Subcutaneous adipose tissue (tissue), 4 donors: ENCODE results near the gene SSU72. TPM values are rescaled to one million over a fixed set of nuclear protein-coding genes. Genes with fewer than 3 reads are reported as not detected.

ENCODE experiments used
- total RNA-seq, 4 donors: library from RNA; depleted of rRNA; stranded (reverse); fragments of >200 nt; gene quantifications; one replicate each; pipeline ENCODE4 v1.1.0, GENCODE V29; 2016
- TF ChIP-seq, protein P1 (sequence below): fragments of 450-650 bp; IDR thresholded peaks from one replicate; pipeline ENCODE4 v1.5.1; 2016; ENCODE audit warnings: low read depth, mild to moderate bottlenecking, control low read depth, antibody characterized with exemption, moderate library complexity

SSU72 gene
- total RNA-seq, 4 donors from 2014 or later, result 76.0 to 138 (median 110) TPM

DNA sequence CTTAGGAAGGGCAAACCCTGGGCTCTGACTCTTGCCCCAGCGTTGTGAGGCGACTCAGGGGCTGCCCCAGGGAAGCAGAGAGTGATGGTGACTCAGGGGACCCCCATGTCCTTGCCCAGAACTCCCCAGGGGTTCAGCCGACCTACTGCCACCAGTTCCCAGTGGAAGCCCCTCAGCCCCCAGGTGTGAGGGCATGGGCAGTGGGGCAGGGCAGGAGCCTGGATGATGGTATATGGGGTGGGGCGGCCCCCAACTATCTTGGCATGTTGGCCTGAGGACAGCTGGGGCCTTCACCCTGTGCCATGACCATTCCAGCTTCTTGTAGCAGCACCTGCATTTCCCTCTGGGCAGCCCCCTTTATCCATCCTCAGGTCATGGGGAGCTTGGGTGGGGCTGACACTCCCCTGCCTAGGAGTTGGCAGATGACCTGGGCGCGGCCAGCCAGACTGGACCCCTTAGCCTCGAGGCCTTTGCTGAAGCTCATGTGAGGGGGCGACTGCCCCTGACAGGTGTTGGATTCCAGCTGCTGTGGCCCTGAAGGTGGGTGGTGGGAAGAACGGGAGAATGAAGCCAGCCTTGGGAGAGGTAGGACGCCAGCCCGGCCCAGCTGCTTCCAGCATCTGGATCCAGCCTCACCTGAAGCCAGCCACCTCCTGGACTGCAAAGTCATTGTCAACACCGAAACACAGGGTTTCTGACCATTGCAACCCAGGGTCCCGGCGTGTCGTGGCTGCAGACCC, 27.1 kb upstream of the SSU72 start:
- TF ChIP-seq, protein P1, sequence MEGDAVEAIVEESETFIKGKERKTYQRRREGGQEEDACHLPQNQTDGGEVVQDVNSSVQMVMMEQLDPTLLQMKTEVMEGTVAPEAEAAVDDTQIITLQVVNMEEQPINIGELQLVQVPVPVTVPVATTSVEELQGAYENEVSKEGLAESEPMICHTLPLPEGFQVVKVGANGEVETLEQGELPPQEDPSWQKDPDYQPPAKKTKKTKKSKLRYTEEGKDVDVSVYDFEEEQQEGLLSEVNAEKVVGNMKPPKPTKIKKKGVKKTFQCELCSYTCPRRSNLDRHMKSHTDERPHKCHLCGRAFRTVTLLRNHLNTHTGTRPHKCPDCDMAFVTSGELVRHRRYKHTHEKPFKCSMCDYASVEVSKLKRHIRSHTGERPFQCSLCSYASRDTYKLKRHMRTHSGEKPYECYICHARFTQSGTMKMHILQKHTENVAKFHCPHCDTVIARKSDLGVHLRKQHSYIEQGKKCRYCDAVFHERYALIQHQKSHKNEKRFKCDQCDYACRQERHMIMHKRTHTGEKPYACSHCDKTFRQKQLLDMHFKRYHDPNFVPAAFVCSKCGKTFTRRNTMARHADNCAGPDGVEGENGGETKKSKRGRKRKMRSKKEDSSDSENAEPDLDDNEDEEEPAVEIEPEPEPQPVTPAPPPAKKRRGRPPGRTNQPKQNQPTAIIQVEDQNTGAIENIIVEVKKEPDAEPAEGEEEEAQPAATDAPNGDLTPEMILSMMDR, result no peak

DNA sequence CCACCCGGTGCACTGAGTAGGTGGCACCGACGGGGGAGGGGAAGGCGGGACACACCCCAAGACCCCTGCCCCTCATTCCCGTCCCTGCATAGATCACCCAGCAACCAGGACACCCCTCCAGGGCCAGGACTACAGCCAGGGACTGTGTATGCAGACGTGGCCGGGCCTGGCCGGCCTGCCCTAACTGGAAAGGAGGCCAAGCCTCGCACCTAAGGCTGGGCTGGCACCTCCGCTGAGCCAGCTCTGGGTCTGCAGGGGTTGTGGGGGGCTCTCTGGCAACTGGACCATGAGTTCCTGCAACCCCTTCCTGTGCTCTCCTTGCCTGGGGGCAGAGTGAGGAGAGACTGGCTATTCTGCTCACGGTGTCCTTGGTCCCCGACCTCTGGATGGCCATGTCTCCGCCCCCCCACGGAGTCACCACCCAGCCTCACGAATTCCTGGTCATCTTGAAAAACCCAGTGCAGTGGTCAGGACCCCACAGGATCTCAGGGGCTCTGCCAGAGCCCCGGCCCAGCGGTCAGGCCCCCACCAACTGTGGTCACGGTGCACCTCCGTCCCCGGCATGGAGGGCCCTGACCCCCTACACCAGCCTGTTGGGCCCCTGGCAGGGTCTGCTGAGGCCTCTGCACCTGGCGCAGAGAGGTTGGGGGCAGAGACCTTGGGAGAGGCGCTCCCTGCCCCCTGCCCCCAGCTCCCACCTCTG, 26.3 kb upstream of the SSU72 start:
- TF ChIP-seq, protein P1, result no peak

DNA sequence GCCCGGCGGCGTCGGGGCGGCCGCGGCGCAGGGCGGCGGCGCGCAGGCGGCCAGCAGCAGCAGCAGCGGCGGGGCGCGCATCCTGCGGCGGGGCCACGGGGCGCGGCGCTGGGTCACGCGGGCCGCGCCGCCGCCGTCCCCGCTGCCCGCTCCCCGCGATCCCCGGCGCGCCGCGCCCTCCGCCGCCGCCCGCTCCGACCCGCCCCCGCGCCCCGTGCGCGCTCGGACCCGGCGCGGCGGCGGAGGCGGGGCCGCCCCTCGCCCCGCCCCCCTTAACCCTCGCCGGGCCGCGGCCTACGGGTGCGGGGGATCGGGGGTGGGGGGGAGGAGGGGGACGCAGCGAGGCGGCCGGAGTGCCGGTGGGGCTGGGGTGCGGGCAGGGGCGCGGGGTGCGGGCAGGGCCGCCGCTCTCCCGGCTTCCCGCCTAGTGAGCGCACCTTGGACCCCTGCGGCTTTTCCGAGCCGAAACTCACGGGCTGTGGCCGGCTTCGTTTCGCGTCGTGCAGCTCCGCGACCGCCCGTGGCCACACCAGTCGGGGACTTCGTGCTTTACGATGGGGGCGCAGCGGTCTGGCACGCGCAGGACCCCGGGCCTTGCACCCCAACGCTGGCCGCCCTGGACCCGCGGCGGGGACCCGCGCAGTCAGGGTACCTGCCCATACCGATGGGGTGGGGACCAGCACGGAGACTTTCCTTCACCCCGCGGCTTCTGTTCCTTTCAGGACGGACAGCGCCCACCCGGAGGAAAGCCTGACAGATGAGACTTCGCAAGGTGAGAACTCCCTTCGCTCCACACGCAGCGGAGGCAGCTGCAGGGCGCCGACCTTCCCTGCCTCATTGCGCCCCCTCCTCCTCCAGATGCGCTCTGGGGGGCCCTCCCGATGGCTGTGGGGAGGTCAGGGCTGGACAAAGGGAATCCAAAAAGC, 25.5 kb upstream of the SSU72 start, which contains the start of gene FNDC10:
TSS of gene FNDC10 (minus strand) at position 201 of the 926 bp plus-strand sequence. CDS start at position 81, 120 bp downstream.
- TF ChIP-seq, protein P1, result no peak

DNA sequence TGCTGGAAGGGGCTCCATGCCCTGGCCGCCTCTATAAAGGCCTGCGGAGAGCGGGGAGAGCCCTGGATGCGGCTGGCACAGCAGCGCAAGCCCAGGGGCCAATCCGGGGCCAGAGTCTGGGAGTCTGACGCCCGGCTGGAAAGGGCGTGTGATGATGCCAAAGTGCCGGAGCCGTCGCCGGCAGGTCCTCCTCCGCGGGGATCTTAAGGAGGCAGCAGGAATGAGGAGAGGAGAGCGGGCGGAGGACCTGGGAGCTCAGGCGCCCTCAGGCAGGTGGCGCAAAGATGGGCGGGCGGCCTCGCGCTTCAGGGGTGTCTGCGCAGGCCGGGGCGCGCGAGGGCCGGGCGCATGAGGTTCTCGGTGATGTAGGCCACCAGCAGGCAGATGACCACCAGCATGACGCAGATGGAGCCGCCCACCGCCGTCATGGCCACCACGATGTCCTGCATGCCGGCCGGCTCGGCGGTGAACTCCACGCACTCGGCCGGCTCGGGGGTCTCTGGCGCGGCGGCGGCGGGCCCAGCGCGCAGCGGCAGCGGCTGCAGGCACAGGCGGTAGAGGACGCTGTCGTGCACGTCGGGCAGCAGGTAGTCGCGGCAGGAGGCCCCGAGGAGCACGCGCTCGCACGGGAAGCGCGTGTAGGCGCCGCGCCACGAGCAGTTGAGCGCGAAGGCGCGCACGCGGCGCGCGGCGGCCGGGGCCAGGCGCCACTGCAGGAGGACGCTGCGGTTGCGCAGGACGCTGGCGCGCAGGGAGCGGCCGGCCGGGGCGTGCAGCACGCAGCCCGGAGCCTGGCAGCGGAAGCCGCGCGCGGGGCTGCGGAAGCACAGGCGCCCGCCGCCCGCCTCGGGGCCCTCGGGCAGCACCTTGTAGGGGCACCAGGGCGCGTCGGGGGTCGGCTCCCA, 24.6 kb upstream of the SSU72 start:
- TF ChIP-seq, protein P1, result no peak

DNA sequence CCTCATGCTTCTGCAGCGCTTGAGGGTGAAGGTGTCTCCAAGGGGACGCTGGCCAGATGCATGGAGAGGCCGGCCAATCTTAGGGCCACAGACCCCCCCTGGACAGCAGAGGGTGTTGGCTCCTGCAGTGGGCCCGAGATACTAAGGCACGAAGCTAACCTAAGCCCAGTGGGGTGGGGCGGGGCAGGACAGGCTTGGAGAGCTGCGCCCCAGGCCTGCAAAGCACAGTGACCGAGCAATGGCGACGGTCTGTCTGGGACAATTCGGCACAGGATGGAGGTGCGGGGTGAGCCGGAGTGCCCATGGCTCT, 24.0 kb upstream of the SSU72 start:
- TF ChIP-seq, protein P1, result no peak

DNA sequence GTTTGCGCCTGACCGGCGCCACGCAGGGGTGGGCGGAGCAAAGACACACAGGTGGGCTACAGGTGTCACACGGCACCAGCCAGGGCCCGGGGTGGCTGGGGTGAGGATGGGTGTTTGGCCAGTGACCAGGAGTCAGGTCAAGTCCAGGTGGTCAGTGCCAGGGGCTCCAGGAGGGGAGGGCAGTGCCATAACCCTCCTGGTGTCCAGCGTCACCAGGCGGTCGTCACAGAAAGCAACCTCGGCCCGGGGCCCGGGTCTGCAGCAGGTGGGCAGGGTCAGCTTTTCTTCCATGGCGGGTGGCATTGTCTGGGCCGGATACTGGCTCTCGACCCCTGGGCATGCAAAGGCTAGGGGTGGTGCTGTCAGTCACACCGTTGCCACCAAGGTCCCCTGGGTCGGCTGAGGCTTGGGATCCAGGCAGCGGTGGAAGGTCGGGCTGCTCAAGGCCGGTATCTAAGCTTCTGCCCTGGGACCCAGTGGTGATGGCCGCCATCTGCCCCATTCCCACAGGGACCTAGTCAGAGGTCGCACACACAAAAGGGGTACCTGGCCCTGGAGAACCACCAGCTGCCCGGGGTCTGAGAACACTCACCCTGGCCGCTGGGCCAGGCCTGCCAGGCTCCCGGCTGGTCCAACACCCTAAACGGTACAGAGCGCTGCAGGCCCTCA, 23.5 kb upstream of the SSU72 start:
- TF ChIP-seq, protein P1, result no peak
